MV-4-11 (cell line): Measurements from ENCODE around the gene CCZ1.
A peak's percentile ranks its signal among the peaks of the same experiment; 100 is the strongest.
"Not testable (repeated sequence)": the region's sequence is repeated elsewhere in the genome, so short reads cannot be mapped to it uniquely, and the experiment has no call there.

Source experiments
- DNase-seq: peaks from one replicate; lab custom pipeline; 2025; lab: John Stamatoyannopoulos, UW

CCZ1 gene

DNA sequence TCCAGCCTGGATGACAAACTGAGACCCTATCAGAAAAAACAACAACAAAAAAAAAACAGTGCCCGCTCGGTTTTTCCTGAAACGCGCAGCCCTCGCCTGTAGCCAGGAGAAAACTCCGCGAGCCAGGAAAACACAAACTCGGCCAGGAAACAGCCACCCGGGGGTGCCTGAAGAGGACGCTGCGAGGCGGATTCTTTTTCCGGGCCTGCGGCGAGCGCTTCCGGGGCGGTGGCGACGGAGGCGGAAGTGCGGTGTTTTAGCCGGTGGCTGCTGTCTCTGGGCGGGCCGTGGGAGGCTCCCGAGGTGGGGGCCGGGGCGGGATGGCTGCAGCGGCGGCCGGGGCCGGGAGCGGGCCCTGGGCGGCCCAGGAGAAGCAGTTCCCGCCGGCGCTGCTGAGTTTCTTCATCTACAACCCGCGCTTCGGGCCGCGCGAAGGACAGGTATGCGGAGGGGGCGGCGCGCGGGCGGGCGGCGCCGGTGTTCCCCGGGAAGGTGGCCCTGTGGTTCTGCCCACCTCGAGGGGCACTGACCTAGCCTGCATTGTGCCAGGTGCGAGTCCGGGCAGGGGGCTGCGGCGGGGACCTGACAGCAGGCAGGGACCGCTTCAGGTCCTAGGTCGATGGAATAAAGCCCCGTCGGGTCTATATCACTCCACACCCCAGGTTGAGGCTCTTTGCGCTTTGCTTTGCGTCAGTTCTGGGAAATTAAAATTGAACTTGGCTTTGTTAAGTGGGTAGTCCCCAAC, at the start of gene CCZ1:
TSS of gene CCZ1 (plus strand) at position 254 of the 745 bp plus-strand sequence. CDS start at position 321, 67 bp downstream.
- peak; percentile 68 for DNase-seq

DNA sequence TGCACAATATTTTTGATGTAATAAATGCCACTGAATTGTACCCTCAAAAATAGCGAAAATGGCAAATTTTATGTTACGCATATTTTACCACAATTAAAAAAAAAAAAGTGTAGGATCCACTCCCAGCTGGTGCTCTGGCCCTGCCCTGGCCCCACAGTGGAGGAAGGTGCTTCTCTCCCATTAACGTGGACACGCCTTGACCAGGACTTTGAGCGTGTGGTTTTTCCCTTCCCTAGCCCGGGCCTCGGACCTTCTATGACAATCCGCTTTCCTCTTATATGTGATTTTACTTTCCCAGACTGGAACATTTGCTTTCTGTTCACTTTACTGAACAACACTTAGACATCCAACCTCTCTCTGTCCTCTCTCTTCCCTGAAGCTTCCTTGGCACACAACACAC, 47.6 kb upstream of the CCZ1 start:
- DNase-seq: no peak

GRCh38 chr7:5854738-5855137, 43.8 kb upstream of the CCZ1 start:
- DNase-seq: peak; percentile 16

DNA sequence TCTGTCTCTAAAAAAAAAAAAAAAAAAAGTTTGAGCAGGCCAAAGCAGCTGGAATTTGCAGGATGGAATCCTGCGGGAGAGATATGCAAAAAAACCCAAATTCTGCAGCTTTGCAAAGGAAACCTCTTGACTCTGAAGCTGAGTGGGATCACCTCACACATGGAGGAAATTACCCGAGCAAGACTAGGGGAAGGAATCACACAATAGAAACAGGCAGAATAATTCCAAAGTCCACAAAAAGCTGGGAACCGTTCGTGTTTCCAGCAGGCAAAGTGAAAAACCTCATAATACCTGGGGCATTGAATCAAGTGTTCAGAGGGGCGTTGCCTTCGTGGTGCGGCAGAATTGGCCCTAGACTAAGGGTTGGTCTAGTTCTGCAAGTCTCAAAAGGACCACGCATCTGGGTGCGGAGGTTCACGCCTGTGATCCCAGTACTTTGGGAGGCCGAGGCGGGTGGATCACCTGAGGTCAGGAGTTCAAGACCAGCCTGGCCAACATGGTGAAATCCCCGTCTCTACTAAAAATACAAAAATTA, 41.4 kb upstream of the CCZ1 start:
- not testable (repeated sequence) for DNase-seq

DNA sequence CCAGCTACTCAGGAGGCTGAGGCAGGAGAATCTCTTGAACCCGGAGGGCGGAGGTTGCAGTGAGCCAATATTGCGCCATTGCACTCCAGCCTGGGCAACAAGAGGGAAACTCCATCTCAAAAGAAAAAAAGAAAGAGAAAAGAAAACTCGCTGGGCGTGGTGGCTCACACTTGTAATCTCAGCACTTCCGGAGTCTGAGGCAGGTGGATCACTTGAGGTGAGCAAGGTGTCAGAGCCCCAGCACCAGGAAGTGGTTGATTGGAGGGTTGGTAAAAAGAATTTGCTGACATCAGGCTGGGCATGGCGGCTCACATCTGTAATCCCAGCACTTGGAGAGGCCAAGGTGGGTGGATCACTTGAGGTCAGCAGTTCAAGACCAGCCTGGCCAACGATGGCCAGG, 40.0 kb upstream of the CCZ1 start:
- not testable (repeated sequence) for DNase-seq

DNA sequence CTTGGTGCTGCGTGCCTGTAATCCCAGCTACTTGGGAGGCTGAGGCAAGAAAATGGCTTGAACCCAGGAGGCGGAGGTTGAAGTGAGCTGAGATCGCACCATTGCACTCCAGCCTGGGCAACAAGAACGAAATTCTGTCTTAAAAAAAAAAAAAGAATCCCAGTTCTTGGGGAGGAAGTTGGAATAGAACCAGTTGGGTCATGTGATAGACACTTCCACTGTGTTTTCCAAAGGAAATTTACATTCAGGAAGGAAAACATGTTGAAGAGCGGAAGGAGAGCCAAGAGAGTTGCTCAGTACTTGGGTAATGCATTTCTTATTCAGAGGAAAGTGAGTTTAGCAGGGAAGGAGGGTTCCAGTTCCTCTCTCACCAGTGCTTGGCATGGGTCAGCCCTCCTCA, 37.3 kb upstream of the CCZ1 start:
- DNase-seq: not testable (repeated sequence)

DNA sequence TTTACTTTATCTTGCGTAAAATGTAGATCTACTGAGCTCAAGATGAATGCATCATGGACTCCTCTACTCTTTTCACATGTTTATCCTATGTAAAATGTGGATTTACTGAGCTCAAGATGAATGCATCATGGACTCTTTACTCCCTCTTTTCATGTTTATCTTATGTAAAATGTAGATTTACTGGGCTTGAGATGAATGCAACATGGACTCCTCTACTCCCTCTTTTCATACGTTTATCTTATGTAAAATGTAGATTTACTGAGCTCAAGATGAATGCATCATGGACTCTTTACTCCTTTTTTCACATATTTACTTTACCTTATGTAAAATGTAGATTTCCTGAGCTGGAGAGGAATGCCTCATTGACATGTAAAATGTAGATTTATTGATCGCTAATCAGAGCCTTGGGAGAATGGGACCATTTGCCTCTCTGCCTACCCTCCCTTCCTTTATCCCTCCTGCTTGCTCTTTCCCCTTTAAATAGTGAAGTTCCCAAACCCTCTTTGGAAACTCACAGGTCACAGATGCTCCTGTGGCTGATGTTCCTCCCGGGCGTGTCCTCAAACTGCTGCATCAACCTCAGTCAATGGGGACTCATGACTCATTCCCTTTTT, 35.7 kb upstream of the CCZ1 start:
- not testable (repeated sequence) for DNase-seq

DNA sequence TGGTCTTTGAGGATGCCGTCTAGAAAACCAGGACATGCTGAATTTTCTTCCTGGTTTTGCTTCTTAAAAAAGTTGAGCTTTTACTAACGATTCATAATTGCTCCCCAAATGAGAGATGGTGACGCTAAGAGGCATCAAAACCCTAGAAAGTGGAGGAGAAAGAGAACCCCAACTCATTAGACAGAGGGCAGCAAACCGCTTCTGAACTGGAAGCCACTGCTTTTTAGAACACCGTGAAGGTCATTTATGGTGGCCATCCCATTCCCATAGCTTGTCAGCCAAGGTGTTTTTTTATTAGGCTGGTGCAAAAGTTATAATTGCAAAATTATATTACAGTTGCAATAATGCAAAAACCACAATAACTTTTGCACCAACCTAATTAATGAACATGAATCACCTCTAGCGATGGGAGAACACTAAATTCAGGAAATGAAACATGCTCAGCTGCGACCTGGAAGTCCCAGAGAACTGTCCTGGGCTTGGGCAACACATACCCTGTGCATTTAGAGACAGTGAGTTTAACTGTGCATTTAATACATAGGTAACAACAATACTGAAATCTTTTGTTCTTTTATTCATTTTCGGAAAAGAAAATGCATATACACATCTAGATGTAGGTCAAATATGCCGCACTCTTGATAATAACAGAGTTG, 33.1 kb upstream of the CCZ1 start:
- DNase-seq: peak; percentile 53

DNA sequence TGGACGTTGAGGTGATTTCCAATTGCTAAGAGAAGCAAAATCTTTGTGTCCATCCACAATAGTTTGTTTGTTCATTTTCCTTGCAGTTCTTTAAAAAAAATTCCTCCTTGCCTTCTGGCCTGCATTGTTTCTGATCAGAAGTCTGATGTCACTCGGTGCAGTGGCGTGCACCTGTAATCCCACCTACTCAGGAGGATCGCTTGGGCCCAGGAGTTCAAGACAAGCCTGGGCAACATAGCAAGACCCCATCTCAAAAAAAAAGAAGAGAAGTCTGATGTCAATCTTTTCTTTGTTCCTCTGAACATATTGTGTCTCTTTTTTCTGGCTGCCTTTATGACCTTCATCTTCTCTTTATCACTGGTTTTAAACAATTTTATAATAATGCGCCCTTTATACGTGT, 31.5 kb upstream of the CCZ1 start:
- DNase-seq: no peak

- not testable (repeated sequence) for DNase-seq
Observed at GRCh38 chr7:5868928-5869341, 29.6 kb upstream of the CCZ1 start.

DNA sequence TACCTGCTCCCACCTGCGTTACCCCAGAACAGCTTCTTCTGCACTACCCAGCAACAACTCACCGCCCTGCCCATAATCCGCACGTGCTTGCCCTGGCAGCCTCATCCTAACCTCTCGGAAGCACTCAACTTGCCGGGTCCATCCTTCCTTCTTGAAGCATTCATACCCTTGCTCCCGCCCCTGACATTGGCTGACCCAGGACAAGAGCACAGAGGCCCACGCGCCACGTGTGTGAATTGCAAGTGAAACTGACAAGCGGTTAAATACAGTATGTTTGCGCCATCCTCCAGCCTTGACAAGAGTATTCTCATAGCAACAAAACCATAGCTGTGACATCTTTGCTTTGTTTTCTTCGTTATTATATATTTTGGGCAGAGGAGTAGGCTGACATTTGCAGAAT, 28.8 kb upstream of the CCZ1 start:
- no peak for DNase-seq

- DNase-seq: no peak
Observed at GRCh38 chr7:5870311-5870710, 28.2 kb upstream of the CCZ1 start.

- no peak for DNase-seq
Observed at GRCh38 chr7:5872326-5872725, 26.2 kb upstream of the CCZ1 start.

DNA sequence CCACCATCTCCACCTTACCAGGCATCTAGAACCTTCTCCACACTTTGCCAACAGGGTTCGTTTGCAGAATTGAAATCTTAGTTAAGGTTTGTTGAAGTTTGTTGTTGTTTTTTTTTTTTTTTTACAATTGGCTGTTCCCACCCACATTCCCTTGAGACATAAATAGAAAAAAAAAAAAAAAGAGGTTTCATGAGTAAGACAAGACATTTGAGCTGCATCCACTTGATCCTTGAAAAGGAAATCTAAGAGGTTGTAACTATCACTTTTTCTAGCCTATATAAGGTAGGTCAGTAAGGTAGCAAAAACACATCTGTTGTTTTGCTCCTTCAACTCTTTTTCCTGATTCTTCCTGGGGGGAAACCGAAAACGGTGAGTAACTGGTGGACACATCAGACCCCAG, 18.9 kb upstream of the CCZ1 start:
- DNase-seq: not testable (repeated sequence)

DNA sequence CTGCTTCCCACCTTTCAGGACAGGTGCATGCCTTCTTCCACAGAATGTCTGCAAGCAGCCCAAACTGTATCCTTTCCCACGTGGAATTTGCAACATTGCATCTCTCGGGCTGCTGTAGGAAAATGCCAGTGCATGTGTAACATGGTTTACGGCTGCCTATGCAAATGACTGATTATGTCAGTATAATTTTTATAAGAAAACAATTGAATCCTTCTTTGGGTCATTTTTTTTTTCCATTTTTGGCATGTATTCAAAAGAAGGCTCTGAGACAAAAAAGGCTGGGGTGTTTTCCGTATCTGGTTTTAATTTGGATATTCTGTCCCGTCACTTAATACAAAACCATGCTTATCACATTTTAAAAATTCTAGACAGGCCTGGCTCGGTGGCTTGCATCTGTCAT, 18.4 kb upstream of the CCZ1 start:
- not testable (repeated sequence) for DNase-seq

- DNase-seq: not testable (repeated sequence)
Observed at GRCh38 chr7:5884431-5884830, 14.1 kb upstream of the CCZ1 start.

DNA sequence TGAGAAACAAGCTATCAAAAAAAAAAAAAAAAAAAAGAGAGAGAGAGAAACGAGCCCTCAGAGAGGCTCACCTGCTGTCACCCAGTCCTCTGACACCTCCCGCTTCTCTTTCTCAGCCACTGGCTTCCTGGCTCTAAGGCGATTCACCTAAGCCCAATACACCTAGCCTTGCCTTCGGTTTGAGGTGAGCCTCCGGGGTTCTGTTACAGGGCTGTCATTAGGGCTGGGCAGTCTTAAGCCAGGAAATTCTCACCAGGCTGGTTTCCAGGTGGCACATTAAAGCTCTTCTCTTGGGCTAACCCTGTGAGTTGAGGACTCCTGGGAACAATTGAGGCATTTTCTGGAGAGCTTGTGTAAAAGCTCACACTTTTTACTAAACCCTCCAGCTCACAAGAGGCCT, 10.5 kb upstream of the CCZ1 start:
- not testable (repeated sequence) for DNase-seq

- DNase-seq: not testable (repeated sequence)
Observed at GRCh38 chr7:5890244-5890643, 8.3 kb upstream of the CCZ1 start.

GRCh38 chr7:5892498-5892897, 6.0 kb upstream of the CCZ1 start:
- DNase-seq: no peak

GRCh38 chr7:5897369-5897919, 1.1 kb upstream of the CCZ1 start:
- not testable (repeated sequence) for DNase-seq

DNA sequence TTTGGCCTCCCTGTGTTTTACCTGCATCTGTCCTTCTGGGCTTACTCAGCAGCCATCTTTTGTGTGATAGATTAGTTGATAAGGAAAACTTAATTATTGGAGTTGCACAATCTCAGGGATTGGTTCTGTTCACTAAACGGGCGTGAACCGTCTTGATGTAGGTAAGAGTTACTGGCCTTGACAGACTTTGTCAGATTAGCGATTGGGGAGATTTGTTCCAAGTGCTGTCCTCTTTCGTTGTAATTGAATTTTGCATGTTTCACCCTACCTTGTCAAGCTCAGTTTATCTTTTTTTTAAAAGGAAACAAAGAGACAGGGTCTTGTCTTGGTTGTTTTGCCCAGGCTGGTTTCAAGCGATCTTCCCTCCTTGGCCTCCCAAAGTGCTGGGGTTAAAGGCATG, 4.5 kb downstream of the CCZ1 start:
- not testable (repeated sequence) for DNase-seq

GRCh38 chr7:5904726-5905125, 6.2 kb downstream of the CCZ1 start:
- not testable (repeated sequence) for DNase-seq
